ENCODE measurements around the gene CHAC1. TPM values are rescaled to one million over a fixed set of nuclear protein-coding genes. Genes with fewer than 3 reads are reported as not detected.

Gene CHAC1
- total RNA-seq, 1 donor: 30.0 TPM

GRCh38 chr15:40984406-40984805 is 31.1 kb downstream of the CHAC1 start:
- H3K9me3 ChIP-seq (ENCODE audit: low read depth, low read length): no peaks in the 10 kb centered on the region
- peak overlapping the region; percentile 60 for H3K4me2 ChIP-seq (ENCODE audit: insufficient read depth, low read length)
- peaks cover 71% of the 10 kb centered on the region for H3K36me3 ChIP-seq (ENCODE audit: insufficient read depth, low read length)
- no peaks in the 10 kb centered on the region for H3K27me3 ChIP-seq (ENCODE audit: insufficient read depth, low read length)
- H3K79me2 ChIP-seq (ENCODE audit: insufficient read depth, low read length): peaks cover 5% of the 10 kb centered on the region
- H3K27ac ChIP-seq (ENCODE audit: low read depth, low read length): peak overlapping the region; percentile 96
- no peak overlapping the region for H3K4me3 ChIP-seq (ENCODE audit: insufficient read depth, low read length)
- no peak for TF ChIP-seq CTCF (IDR thresholded peaks at IDR 0.05; ENCODE audit: extremely low read depth, low read depth, low read length)
- H3K4me1 ChIP-seq (ENCODE audit: insufficient read depth, low read length): peaks cover 49% of the 10 kb centered on the region
- H4K20me1 ChIP-seq (ENCODE audit: insufficient read depth, low read length): no peaks in the 10 kb centered on the region
- no peak for DNase-seq (ENCODE audit: insufficient read length, low spot score, missing footprints)
- H2AFZ ChIP-seq (ENCODE audit: low read length): no peak overlapping the region

- Histone ChIP-seq H3K4me1 (ENCODE audit: insufficient read depth, low read length) (peaks cover 49% of the 10 kb centered on the region), H2AFZ (ENCODE audit: low read length) (no peak overlapping the region), H3K27ac (ENCODE audit: low read depth, low read length) (peak overlapping the region; percentile 96), H3K9me3 (ENCODE audit: low read depth, low read length) (no peaks in the 10 kb centered on the region), H3K4me2 (ENCODE audit: insufficient read depth, low read length) (peak overlapping the region; percentile 60), H3K27me3 (ENCODE audit: insufficient read depth, low read length) (no peaks in the 10 kb centered on the region), H3K4me3 (ENCODE audit: insufficient read depth, low read length) (peak overlapping the region; percentile 36), H4K20me1 (ENCODE audit: insufficient read depth, low read length) (no peaks in the 10 kb centered on the region), H3K36me3 (ENCODE audit: insufficient read depth, low read length) (peaks cover 68% of the 10 kb centered on the region), H3K79me2 (ENCODE audit: insufficient read depth, low read length) (peaks cover 5% of the 10 kb centered on the region)
- TF ChIP-seq CTCF (IDR thresholded peaks at IDR 0.05; ENCODE audit: extremely low read depth, low read depth, low read length): no peak
- DNase-seq (ENCODE audit: insufficient read length, low spot score, missing footprints): peak; percentile 81
Observed at GRCh38 chr15:40984964-40985363, 31.7 kb downstream of the CHAC1 start.

DNA sequence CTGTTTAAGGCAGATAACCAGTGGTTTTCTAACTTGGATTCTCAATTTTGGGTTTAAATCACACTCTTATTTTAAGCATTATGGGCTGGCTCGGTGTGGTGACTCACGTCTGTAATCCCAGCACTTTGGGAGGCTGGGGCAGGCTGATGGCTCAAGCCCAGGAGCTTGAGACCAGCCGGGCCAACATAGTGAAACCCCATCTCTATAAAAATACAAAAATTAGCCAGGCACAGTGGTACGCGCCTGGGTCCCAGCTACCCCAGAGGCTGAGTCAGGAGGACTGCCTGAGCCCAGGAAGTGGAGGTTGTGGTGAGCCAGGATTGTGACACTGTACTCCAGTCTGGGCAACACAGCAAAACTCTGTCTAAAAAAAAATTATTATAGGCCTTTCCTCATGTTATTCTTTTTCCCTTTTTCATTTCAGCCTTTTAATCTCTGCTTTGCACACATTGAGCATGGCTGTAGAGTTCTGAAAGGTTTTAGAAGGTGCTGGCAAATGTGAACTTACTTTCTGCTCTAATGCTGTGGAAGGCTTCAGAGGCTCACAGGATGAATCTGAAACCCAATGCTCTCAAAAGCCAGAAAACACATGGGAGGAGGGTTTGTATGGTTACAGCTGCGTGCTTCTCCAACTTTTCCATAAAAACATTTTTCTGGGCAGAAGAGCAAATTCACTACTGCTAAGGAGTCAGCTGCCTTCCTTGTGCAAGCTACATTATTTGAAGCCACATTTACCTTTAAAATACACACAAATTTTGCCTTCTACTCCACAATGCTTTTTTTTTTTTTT is 32.5 kb downstream of the CHAC1 start:
- Histone ChIP-seq H3K27ac (ENCODE audit: low read depth, low read length) (peak overlapping the region; percentile 96), H3K4me1 (ENCODE audit: insufficient read depth, low read length) (peaks cover 49% of the 10 kb centered on the region), H3K9me3 (ENCODE audit: low read depth, low read length) (no peaks in the 10 kb centered on the region), H3K36me3 (ENCODE audit: insufficient read depth, low read length) (peaks cover 65% of the 10 kb centered on the region), H3K4me2 (ENCODE audit: insufficient read depth, low read length) (peak overlapping the region; percentile 60), H3K27me3 (ENCODE audit: insufficient read depth, low read length) (no peaks in the 10 kb centered on the region), H3K79me2 (ENCODE audit: insufficient read depth, low read length) (peaks cover 6% of the 10 kb centered on the region), H4K20me1 (ENCODE audit: insufficient read depth, low read length) (no peaks in the 10 kb centered on the region), H3K4me3 (ENCODE audit: insufficient read depth, low read length) (peak overlapping the region; percentile 36), H2AFZ (ENCODE audit: low read length) (no peak overlapping the region)
- DNase-seq (ENCODE audit: insufficient read length, low spot score, missing footprints): no peak
- TF ChIP-seq CTCF (IDR thresholded peaks at IDR 0.05; ENCODE audit: extremely low read depth, low read depth, low read length): no peak

- peak overlapping the region; percentile 96 for H3K27ac ChIP-seq (ENCODE audit: low read depth, low read length)
- H3K9me3 ChIP-seq (ENCODE audit: low read depth, low read length): no peaks in the 10 kb centered on the region
- no peak overlapping the region for H3K4me3 ChIP-seq (ENCODE audit: insufficient read depth, low read length)
- no peaks in the 10 kb centered on the region for H3K27me3 ChIP-seq (ENCODE audit: insufficient read depth, low read length)
- no peak overlapping the region for H3K4me2 ChIP-seq (ENCODE audit: insufficient read depth, low read length)
- peaks cover 54% of the 10 kb centered on the region for H3K36me3 ChIP-seq (ENCODE audit: insufficient read depth, low read length)
- peaks cover 3% of the 10 kb centered on the region for H3K79me2 ChIP-seq (ENCODE audit: insufficient read depth, low read length)
- no peaks in the 10 kb centered on the region for H4K20me1 ChIP-seq (ENCODE audit: insufficient read depth, low read length)
- H2AFZ ChIP-seq (ENCODE audit: low read length): no peak overlapping the region
- no peak for DNase-seq (ENCODE audit: insufficient read length, low spot score, missing footprints)
- H3K4me1 ChIP-seq (ENCODE audit: insufficient read depth, low read length): peaks cover 46% of the 10 kb centered on the region
- TF ChIP-seq CTCF (IDR thresholded peaks at IDR 0.05; ENCODE audit: extremely low read depth, low read depth, low read length): no peak
Observed at GRCh38 chr15:40986820-40987219, 33.5 kb downstream of the CHAC1 start.

Data from osteoblast (primary cell).